IMR-90 (cell line): Measurements from ENCODE around the gene IMMT.

ENCODE experiments used
- BHLHE40 ChIP-seq: fragments of 150-350 bp; IDR thresholded peaks from 2 replicates; pipeline ENCODE4 v1.6.1; 2016; ENCODE audit warnings: mild to moderate bottlenecking, low read depth, low read length
- CEBPB ChIP-seq: IDR thresholded peaks from 2 replicates; pipeline ENCODE4 v1.6.1; 2012; ENCODE audit warnings: low read depth, low read length, improper control_type of control experiment
- CTCF ChIP-seq: conservative IDR thresholded peaks from 2 replicates; pipeline ENCODE4 v1.5.1; 2012; ENCODE audit warnings: mild to moderate bottlenecking, low read depth, low read length, improper control_type of control experiment
- FOS ChIP-seq: fragments of 150-350 bp; IDR thresholded peaks from 2 replicates; pipeline ENCODE4 v1.6.1; 2016; ENCODE audit warnings: low read depth, low read length
- MAFK ChIP-seq: IDR thresholded peaks from 2 replicates; pipeline ENCODE4 v1.6.1; 2012; ENCODE audit warnings: low read depth, low read length, improper control_type of control experiment
- POLR2A ChIP-seq: IDR thresholded peaks from 2 replicates; pipeline ENCODE4 v1.6.1; 2012; ENCODE audit warnings: mild to moderate bottlenecking, low read depth, low read length
- RAD21 ChIP-seq: IDR thresholded peaks from 2 replicates; pipeline ENCODE4 v1.6.1; 2012; ENCODE audit warnings: low read length, improper control_type of control experiment
- RFX5 ChIP-seq: IDR thresholded peaks from 2 replicates; pipeline ENCODE4 v1.8.0; 2012; ENCODE audit warnings: low read depth, mild to moderate bottlenecking, low read length, moderate library complexity
- SMC3 ChIP-seq: fragments of 150-350 bp; IDR thresholded peaks from 2 replicates; pipeline ENCODE4 v1.6.1; 2016; ENCODE audit warnings: low read depth, mild to moderate bottlenecking, antibody characterized with exemption, low read length, moderate library complexity

- TF ChIP-seq CEBPB (no peak), CTCF (no peak), RFX5 (no peak), BHLHE40 (no peak), POLR2A (no peak), MAFK (no peak), FOS (no peak), SMC3 (no peak), RAD21 (no peak)
Observed at GRCh38 chr2:86229221-86229620, 34.0 kb upstream of the IMMT start.
